Liver (tissue), 9 donors: Measurements from ENCODE around the gene TRMT44. TPM values are rescaled to one million over a fixed set of nuclear protein-coding genes. Genes with fewer than 3 reads are reported as not detected.

ENCODE experiments used
- DNase-seq: peaks from one replicate; pipeline ENCODE4 v3.0.0-alpha.2; 2017; ENCODE audit warnings: low spot score
- H3K27ac ChIP-seq, 2 donors: one replicate each; pipeline ENCODE4 v1.7.0; 2013; ENCODE audit warnings: inconsistent platforms in 2 of 2, low read length in 2 of 2, control low read depth in 1 of 2, low read depth in 1 of 2, mild to moderate bottlenecking in 1 of 2
- H3K27me3 ChIP-seq, 4 donors: one replicate each; pipeline versions ENCODE4 v1.6.1 to v1.7.0; 2013; ENCODE audit warnings: low read length in 3 of 4, inconsistent platforms in 1 of 4, mild to moderate bottlenecking in 1 of 4, moderate library complexity in 1 of 4; ENCODE audit not compliant: control insufficient read depth in 4 of 4, insufficient read depth in 4 of 4
- H3K36me3 ChIP-seq, 4 donors: one replicate each; pipeline versions ENCODE4 v1.6.1 to v1.7.0; 2013; ENCODE audit warnings: low read length in 3 of 4, mild to moderate bottlenecking in 3 of 4, low read depth in 1 of 4, moderate library complexity in 1 of 4; ENCODE audit not compliant: control insufficient read depth in 4 of 4, insufficient read depth in 3 of 4
- H3K4me1 ChIP-seq, 4 donors: one replicate each; pipeline versions ENCODE4 v1.6.1 to v1.7.0; 2013; ENCODE audit warnings: low read length in 3 of 4, mild to moderate bottlenecking in 3 of 4, moderate library complexity in 1 of 4; ENCODE audit not compliant: control insufficient read depth in 4 of 4, insufficient read depth in 4 of 4
- H3K4me3 ChIP-seq, 3 donors: one replicate each; pipeline versions ENCODE4 v1.6.1 to v1.7.0; 2013; ENCODE audit warnings: low read length in 3 of 3, control low read depth in 1 of 3, low read depth in 1 of 3, mild to moderate bottlenecking in 1 of 3
- H3K9ac ChIP-seq, 2 donors: one replicate each; pipeline ENCODE4 v1.7.0; 2013; ENCODE audit warnings: low read length in 2 of 2, mild to moderate bottlenecking in 2 of 2, moderate library complexity in 2 of 2, control low read depth in 1 of 2, low read depth in 1 of 2
- H3K9me3 ChIP-seq, 4 donors: one replicate each; pipeline versions ENCODE4 v1.6.1 to v1.7.0; 2013; ENCODE audit warnings: low read length in 3 of 4; ENCODE audit not compliant: control insufficient read depth in 4 of 4
- EGR1 ChIP-seq, 2 donors: IDR thresholded peaks; 2 replicates each; pipeline ENCODE4 v1.6.1; 2016 to 2018; ENCODE audit warnings: antibody characterized with exemption in 2 of 2, low read depth in 2 of 2
- FOXA1 ChIP-seq: IDR thresholded peaks from 2 replicates; pipeline ENCODE4 v1.6.1; 2016; ENCODE audit warnings: antibody characterized with exemption
- FOXA2 ChIP-seq: IDR thresholded peaks from 2 replicates; pipeline ENCODE4 v1.6.1; 2016; ENCODE audit warnings: antibody characterized with exemption
- GABPA ChIP-seq, 2 donors: IDR thresholded peaks in 1 of 2; conservative IDR thresholded peaks in 1 of 2; 2 replicates each; pipeline ENCODE4 v1.6.1; 2016; ENCODE audit warnings: antibody characterized with exemption in 2 of 2, mild to moderate bottlenecking in 1 of 2, moderate library complexity in 1 of 2
- HNF4A ChIP-seq, 2 donors: conservative IDR thresholded peaks; 2 replicates each; pipeline ENCODE4 v1.6.1; 2016; ENCODE audit warnings: antibody characterized with exemption in 2 of 2, mild to moderate bottlenecking in 2 of 2
- HNF4G ChIP-seq: IDR thresholded peaks from 2 replicates; pipeline ENCODE4 v1.6.1; 2016; ENCODE audit warnings: antibody characterized with exemption
- JUND ChIP-seq, 2 donors: IDR thresholded peaks; 2 replicates each; pipeline ENCODE4 v1.6.1; 2016; ENCODE audit warnings: antibody characterized with exemption in 2 of 2
- NR2F2 ChIP-seq: IDR thresholded peaks from 2 replicates; pipeline ENCODE4 v1.6.1; 2016; ENCODE audit warnings: antibody characterized with exemption
- RXRA ChIP-seq, 2 donors: IDR thresholded peaks; 2 replicates each; pipeline ENCODE4 v1.6.1; 2017 to 2018; ENCODE audit warnings: antibody characterized with exemption in 2 of 2, mild to moderate bottlenecking in 1 of 2
- SP1 ChIP-seq: IDR thresholded peaks from 2 replicates; pipeline ENCODE4 v1.6.1; 2018; ENCODE audit warnings: antibody characterized with exemption, mild to moderate bottlenecking
- TAF1 ChIP-seq: conservative IDR thresholded peaks from 2 replicates; pipeline ENCODE4 v1.6.1; 2016; ENCODE audit warnings: antibody characterized with exemption, mild to moderate bottlenecking
- YY1 ChIP-seq: IDR thresholded peaks from 2 replicates; pipeline ENCODE4 v1.6.1; 2016; ENCODE audit warnings: antibody characterized with exemption, mild to moderate bottlenecking
- WGBS: extraction: QIAGEN DNeasy Blood & Tissue Kit; methylation state at CpG from one replicate; pipeline ENCODE4 v1.1.7; 2013; 5-methylcytosine and 5-hydroxymethylcytosine counted together
- polyA plus RNA-seq, 2 donors: library from polyadenylated mRNA; stranded (reverse) in 1 of 2; unstranded in 1 of 2; fragments of 200-250 nt in 1 of 2; fragments of >200 nt in 1 of 2; fragmentation: Nextera tagmentation in 1 of 2; extraction: Ambion mirVana in 1 of 2; gene quantifications; one replicate each; pipeline versions ENCODE4 v1.2.1 to v1.2.3, GENCODE V29; 2013 to 2015
- total RNA-seq, 2 donors: library from RNA; depleted of rRNA; stranded (reverse); fragments of >200 nt; gene quantifications; one replicate each; pipeline ENCODE4 v1.2.3, GENCODE V29; 2014
- TF ChIP-seq, protein P1 (sequence below): IDR thresholded peaks from 2 replicates; pipeline ENCODE4 v1.6.1; 2016; ENCODE audit warnings: antibody characterized with exemption
- TF ChIP-seq, protein P2 (sequence below): fragments of 150-350 bp; IDR thresholded peaks from 2 replicates; pipeline ENCODE4 v1.5.1; 2017; ENCODE audit warnings: improper control_type of control experiment, low read depth, low read length; ENCODE audit not compliant: missing input control
- donor health status: healthy.
- donor health status: healthy.
- donor health status: healthy.
- donor health status: healthy.
- donor health status: healthy.

The TRMT44 gene
- total and polyA plus RNA-seq, 4 donors: 3.0 to 16.0 (median 5.7) TPM

DNA sequence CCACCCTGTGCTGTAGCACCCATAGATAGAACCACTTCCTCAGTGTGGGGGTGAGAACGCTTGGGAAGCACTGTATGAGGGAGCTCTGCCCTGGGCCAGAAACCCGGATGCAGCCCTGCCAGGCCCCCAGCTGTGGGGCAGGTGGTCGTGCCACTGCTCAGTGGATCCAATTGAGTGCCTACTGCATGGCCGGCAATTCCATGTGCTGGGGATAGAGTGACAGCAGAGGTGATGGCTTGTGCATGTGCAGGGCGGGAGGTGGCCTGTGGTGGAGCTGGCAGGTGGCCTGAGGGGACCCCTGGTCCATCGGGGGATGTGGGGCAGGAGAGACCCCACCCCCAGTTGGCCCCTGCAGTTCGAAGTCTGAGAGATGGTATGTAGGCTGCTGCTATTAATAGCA lies 60.4 kb downstream of the TRMT44 start:
- 84% methylated on average over 7 of the region's 7 CpGs for WGBS
- no peaks in the 10 kb centered on the region for H3K36me3 ChIP-seq
- no peak overlapping the region for H3K9ac ChIP-seq
- H3K4me1 ChIP-seq: no peaks in the 10 kb centered on the region
- no peak overlapping the region for H3K27ac ChIP-seq
- no peak for DNase-seq
- no peaks in the 10 kb centered on the region for H3K27me3 ChIP-seq
- TF ChIP-seq HNF4G (no peak), JUND (IDR thresholded peaks at IDR 0.05) (no peak), SP1 (no peak), FOXA2 (no peak), EGR1 (IDR thresholded peaks at IDR 0.05; ENCODE audit: low read depth in 2 of 2) (no peak), NR2F2 (no peak), RXRA (IDR thresholded peaks at IDR 0.05) (no peak), GABPA (IDR thresholded peaks at IDR 0.05 in 1 of 2, conservative IDR thresholded peaks at IDR 0.05 in 1 of 2) (no peak), TAF1 (no peak), YY1 (no peak), FOXA1 (no peak)
- TF ChIP-seq, protein P1, sequence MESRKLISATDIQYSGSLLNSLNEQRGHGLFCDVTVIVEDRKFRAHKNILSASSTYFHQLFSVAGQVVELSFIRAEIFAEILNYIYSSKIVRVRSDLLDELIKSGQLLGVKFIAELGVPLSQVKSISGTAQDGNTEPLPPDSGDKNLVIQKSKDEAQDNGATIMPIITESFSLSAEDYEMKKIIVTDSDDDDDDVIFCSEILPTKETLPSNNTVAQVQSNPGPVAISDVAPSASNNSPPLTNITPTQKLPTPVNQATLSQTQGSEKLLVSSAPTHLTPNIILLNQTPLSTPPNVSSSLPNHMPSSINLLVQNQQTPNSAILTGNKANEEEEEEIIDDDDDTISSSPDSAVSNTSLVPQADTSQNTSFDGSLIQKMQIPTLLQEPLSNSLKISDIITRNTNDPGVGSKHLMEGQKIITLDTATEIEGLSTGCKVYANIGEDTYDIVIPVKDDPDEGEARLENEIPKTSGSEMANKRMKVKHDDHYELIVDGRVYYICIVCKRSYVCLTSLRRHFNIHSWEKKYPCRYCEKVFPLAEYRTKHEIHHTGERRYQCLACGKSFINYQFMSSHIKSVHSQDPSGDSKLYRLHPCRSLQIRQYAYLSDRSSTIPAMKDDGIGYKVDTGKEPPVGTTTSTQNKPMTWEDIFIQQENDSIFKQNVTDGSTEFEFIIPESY: no peak
- TF ChIP-seq, protein P2, sequence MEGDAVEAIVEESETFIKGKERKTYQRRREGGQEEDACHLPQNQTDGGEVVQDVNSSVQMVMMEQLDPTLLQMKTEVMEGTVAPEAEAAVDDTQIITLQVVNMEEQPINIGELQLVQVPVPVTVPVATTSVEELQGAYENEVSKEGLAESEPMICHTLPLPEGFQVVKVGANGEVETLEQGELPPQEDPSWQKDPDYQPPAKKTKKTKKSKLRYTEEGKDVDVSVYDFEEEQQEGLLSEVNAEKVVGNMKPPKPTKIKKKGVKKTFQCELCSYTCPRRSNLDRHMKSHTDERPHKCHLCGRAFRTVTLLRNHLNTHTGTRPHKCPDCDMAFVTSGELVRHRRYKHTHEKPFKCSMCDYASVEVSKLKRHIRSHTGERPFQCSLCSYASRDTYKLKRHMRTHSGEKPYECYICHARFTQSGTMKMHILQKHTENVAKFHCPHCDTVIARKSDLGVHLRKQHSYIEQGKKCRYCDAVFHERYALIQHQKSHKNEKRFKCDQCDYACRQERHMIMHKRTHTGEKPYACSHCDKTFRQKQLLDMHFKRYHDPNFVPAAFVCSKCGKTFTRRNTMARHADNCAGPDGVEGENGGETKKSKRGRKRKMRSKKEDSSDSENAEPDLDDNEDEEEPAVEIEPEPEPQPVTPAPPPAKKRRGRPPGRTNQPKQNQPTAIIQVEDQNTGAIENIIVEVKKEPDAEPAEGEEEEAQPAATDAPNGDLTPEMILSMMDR: no peak
- no peak overlapping the region for H3K4me3 ChIP-seq
- H3K9me3 ChIP-seq: peaks cover 0 to 2% (median 0%) of the 10 kb centered on the region in 4 donors

DNA sequence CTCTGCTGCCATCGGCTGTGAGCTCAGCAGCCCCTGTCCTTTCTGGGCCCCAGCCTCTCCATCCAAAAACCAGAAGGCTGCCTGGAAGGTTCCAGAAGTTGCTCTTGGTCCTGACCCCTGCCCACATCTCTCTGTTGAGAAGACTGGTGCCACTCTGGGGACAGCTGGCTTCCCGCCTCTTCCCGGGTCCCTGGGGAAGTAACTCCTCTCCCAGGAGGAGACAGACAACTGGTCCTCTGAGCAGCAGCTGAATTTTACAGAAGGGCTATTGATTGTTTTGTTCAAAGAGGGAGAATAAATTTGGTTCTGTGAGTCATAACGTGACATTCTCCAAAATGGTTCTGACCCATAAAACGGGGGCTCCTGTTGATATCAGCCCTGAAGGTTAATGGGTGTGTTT lies 61.2 kb downstream of the TRMT44 start:
- Histone ChIP-seq H3K36me3 (no peaks in the 10 kb centered on the region), H3K4me1 (no peaks in the 10 kb centered on the region), H3K9ac (no peak overlapping the region), H3K4me3 (no peak overlapping the region), H3K27ac (no peak overlapping the region), H3K9me3 (peaks cover 0 to 2% (median 0%) of the 10 kb centered on the region in 4 donors), H3K27me3 (no peaks in the 10 kb centered on the region)
- DNase-seq: no peak
- TF ChIP-seq NR2F2 (no peak), EGR1 (IDR thresholded peaks at IDR 0.05; ENCODE audit: low read depth in 2 of 2) (no peak), TAF1 (no peak), SP1 (no peak), HNF4A (conservative IDR thresholded peaks at IDR 0.05) (no peak)
- TF ChIP-seq, protein P2: no peak
- 95% methylated on average over 5 of the region's 5 CpGs for WGBS
